ENCODE measurements around the gene TMEM39A.

GRCh38 chr3:119402791-119403190, 60.6 kb downstream of the TMEM39A start:
- TF ChIP-seq CTCF (IDR thresholded peaks at IDR 0.05; ENCODE audit: extremely low read depth in 1 of 2, insufficient read depth in 1 of 2, low read depth in 1 of 2, low read length in 2 of 2) (no peak), MYC (IDR thresholded peaks at IDR 0.05; ENCODE audit: low read depth, low read length) (no peak), JUN (IDR thresholded peaks at IDR 0.05; ENCODE audit: borderline replicate concordance, insufficient read depth, insufficient read length, low read depth) (no peak), POLR2A (IDR thresholded peaks at IDR 0.05; ENCODE audit: low read depth, low read length) (no peak), EZH2 (IDR thresholded peaks at IDR 0.05; ENCODE audit: borderline replicate concordance, low read depth, low read length, severe bottlenecking) (no peak)

Measured in endothelial cell of umbilical vein (primary cell).